ENCODE data around the gene SLC11A2. TPM values are rescaled to one million over a fixed set of nuclear protein-coding genes. Genes with fewer than 3 reads are reported as not detected.

Gene SLC11A2
- total and polyA plus RNA-seq, 8 donors = 5.0 to 348 (median 59.7) TPM

DNA sequence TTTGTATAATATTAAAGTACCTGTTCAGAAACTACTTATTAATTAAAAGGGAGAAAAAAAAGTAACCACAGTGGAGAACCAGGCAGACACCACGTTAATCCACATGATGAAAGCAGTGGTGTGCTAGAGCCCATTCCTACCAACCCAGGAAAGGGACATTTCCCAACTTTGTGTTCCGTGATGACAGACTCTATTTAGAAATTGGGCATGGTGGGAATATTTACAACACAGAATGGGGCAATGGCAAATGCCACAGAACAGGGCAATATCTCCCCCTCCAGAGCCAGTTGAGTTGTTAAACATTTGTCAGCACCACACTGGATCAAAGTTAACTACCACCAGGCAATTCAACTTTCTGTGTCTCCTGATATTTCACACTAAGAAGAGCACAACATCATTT lies 75.1 kb downstream of the SLC11A2 start:
- Histone ChIP-seq H3K4me3 (no peak overlapping the region), H3K4me1 (no peaks in the 10 kb centered on the region), H3K27ac (no peak overlapping the region), H3K36me3 (peaks cover 0 to 6% (median 0%) of the 10 kb centered on the region in 4 donors), H3K27me3 (no peaks in the 10 kb centered on the region), H3K9me3 (no peaks in the 10 kb centered on the region)
- DNase-seq = no peak
- TF ChIP-seq POLR2A (IDR thresholded peaks at IDR 0.05) = no peak
- TF ChIP-seq, protein P1, sequence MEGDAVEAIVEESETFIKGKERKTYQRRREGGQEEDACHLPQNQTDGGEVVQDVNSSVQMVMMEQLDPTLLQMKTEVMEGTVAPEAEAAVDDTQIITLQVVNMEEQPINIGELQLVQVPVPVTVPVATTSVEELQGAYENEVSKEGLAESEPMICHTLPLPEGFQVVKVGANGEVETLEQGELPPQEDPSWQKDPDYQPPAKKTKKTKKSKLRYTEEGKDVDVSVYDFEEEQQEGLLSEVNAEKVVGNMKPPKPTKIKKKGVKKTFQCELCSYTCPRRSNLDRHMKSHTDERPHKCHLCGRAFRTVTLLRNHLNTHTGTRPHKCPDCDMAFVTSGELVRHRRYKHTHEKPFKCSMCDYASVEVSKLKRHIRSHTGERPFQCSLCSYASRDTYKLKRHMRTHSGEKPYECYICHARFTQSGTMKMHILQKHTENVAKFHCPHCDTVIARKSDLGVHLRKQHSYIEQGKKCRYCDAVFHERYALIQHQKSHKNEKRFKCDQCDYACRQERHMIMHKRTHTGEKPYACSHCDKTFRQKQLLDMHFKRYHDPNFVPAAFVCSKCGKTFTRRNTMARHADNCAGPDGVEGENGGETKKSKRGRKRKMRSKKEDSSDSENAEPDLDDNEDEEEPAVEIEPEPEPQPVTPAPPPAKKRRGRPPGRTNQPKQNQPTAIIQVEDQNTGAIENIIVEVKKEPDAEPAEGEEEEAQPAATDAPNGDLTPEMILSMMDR (IDR thresholded peaks at IDR 0.05) = no peak
- no peak for TF ChIP-seq POLR2AphosphoS5 (IDR thresholded peaks at IDR 0.05)
- TF ChIP-seq EP300 (IDR thresholded peaks at IDR 0.05) = no peak
- 87 to 97% (median 94%) methylated on average over 2 of the region's 2 CpGs for WGBS, 5 donors
- intact Hi-C loops (cut with DNase I; ENCODE audit: low total_unique reads) = no loop called here

- H3K4me3 ChIP-seq = no peak overlapping the region
- H3K36me3 ChIP-seq = peaks cover 0 to 6% (median 0%) of the 10 kb centered on the region in 4 donors
- no peaks in the 10 kb centered on the region for H3K4me1 ChIP-seq
- intact Hi-C loops (cut with DNase I; ENCODE audit: low total_unique reads) = no loop called here
- H3K27me3 ChIP-seq = no peaks in the 10 kb centered on the region
- H3K27ac ChIP-seq = no peak overlapping the region
- DNase-seq = no peak
- 80 to 96% (median 91%) methylated on average over 3 to 4 of the region's 4 CpGs for WGBS, 5 donors
- no peak for TF ChIP-seq POLR2AphosphoS5 (IDR thresholded peaks at IDR 0.05)
- TF ChIP-seq POLR2A (IDR thresholded peaks at IDR 0.05) = no peak
- TF ChIP-seq, protein P1 (IDR thresholded peaks at IDR 0.05) = no peak
- no peak for TF ChIP-seq EP300 (IDR thresholded peaks at IDR 0.05)
- no peaks in the 10 kb centered on the region for H3K9me3 ChIP-seq
Measured at GRCh38 chr12:50949801-50950302, 76.3 kb downstream of the SLC11A2 start.

- 46 to 69% (median 56%) methylated on average over 2 to 3 of the region's 4 CpGs for WGBS, 5 donors
- Histone ChIP-seq H3K27me3 (no peaks in the 10 kb centered on the region), H3K4me1 (no peaks in the 10 kb centered on the region), H3K4me3 (no peak overlapping the region), H3K27ac (no peak overlapping the region), H3K36me3 (peaks cover 0 to 6% (median 0%) of the 10 kb centered on the region in 4 donors), H3K9me3 (no peaks in the 10 kb centered on the region)
- intact Hi-C loops (cut with DNase I; ENCODE audit: low total_unique reads) = no loop called here
- TF ChIP-seq, protein P1 (IDR thresholded peaks at IDR 0.05) = no peak
- no peak for TF ChIP-seq POLR2A (IDR thresholded peaks at IDR 0.05)
- TF ChIP-seq POLR2AphosphoS5 (IDR thresholded peaks at IDR 0.05) = no peak
- TF ChIP-seq EP300 (IDR thresholded peaks at IDR 0.05) = no peak
- DNase-seq = no peak
Measured at GRCh38 chr12:50948798-50949197, 77.4 kb downstream of the SLC11A2 start.

DNA sequence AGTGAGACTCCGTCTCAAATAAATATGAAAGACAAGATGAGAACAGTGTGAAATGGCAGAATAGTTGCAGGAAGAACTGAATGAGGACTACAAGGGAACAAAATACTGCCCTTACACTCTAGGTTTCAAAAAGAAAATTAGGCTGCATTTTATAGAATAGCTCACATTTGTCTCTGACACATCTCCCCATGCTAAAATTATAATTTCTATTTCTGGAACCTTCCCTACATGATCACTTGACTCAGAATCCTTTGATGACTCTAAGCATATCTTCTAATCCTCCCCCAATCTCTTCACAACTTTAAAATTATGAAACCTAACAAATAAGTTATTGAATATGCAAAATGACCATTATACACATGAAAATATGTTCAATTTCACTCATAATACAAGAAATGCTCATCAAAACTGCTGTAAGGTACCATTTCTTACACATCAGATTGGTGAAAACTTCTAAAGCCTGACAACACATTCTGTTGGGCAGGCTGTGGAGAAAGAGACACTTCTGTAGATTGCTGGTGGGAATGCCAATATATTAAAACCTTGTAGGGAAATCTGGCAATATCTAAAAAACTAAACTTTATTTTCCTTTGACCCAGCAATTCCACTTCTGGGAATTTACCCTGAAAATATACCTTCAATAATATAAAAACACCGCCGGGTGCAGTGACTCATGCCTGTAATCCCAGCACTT lies 78.1 kb downstream of the SLC11A2 start:
- no peak for TF ChIP-seq EP300 (IDR thresholded peaks at IDR 0.05)
- TF ChIP-seq POLR2AphosphoS5 (IDR thresholded peaks at IDR 0.05) = no peak
- TF ChIP-seq, protein P1 (IDR thresholded peaks at IDR 0.05) = no peak
- TF ChIP-seq POLR2A (IDR thresholded peaks at IDR 0.05) = no peak
- 83 to 96% (median 93%) methylated on average over 3 of the region's 3 CpGs for WGBS, 5 donors
- Histone ChIP-seq H3K4me1 (no peaks in the 10 kb centered on the region), H3K27me3 (no peaks in the 10 kb centered on the region), H3K27ac (no peak overlapping the region), H3K9me3 (no peaks in the 10 kb centered on the region), H3K36me3 (peaks cover 0 to 6% (median 0%) of the 10 kb centered on the region in 4 donors), H3K4me3 (no peak overlapping the region)
- intact Hi-C loops (cut with DNase I; ENCODE audit: low total_unique reads) = no loop called here
- DNase-seq = no peak
